Prostate gland (tissue), 2 donors: ENCODE results near the gene NUDT8. TPM values are rescaled to one million over a fixed set of nuclear protein-coding genes. Genes with fewer than 3 reads are reported as not detected.

Experiments used
- DNase-seq: peaks from one replicate; pipeline ENCODE4 v3.0.0-alpha.2; 2019; ENCODE audit warnings: low spot score
- H3K27ac ChIP-seq, 2 donors: fragments of 200-600 bp; sonication (generic); 2 replicates each; pipeline ENCODE4 v1.5.1; 2017 to 2019
- H3K27me3 ChIP-seq: fragments of 200-600 bp; sonication (generic); replicated peaks from 2 replicates; pipeline ENCODE4 v1.5.1; 2019; ENCODE audit not compliant: insufficient read depth
- H3K36me3 ChIP-seq, 2 donors: fragments of 200-600 bp; sonication (generic); 1 replicate in 1 of 2; 2 replicates in 1 of 2; pipeline versions ENCODE4 v1.5.1 to v1.8.1; 2017 to 2019
- H3K4me1 ChIP-seq: fragments of 200-600 bp; sonication (generic); replicated peaks from 2 replicates; pipeline ENCODE4 v1.5.1; 2019
- H3K4me3 ChIP-seq, 2 donors: fragments of 200-600 bp; sonication (generic); 2 replicates each; pipeline ENCODE4 v1.5.1; 2017 to 2019
- H3K9me3 ChIP-seq: fragments of 200-600 bp; sonication (generic); 2 replicates; pipeline ENCODE4 v1.5.1; 2017
- POLR2A ChIP-seq: fragments of 450-650 bp; IDR thresholded peaks from one replicate; pipeline ENCODE4 v1.6.1; 2016; ENCODE audit warnings: antibody characterized with exemption, mild to moderate bottlenecking
- POLR2AphosphoS5 ChIP-seq: sonication (generic); formaldehyde crosslinking; IDR thresholded peaks from one replicate; pipeline ENCODE4 v1.6.1; 2017; ENCODE audit warnings: antibody characterized with exemption
- WGBS: methylation state at CpG from one replicate; pipeline ENCODE4 v1.1.5; 2018; 5-methylcytosine and 5-hydroxymethylcytosine counted together
- intact Hi-C: fragments of 100-400 bp; cut with DNase I; formaldehyde crosslinking; loops from one replicate; pipeline ENCODE4 v1.14.2; 2022
- total RNA-seq, 2 donors: library from RNA; depleted of rRNA; stranded (reverse); fragments of >200 nt; gene quantifications; one replicate each; pipeline ENCODE4 v1.1.0, GENCODE V29; 2016
- TF ChIP-seq, protein P1 (sequence below), 4 experiments: fragments of 200-600 bp in 2 of 4; fragments of 450-650 bp in 2 of 4; sonication (generic) in 2 of 4; IDR thresholded peaks; 1 replicate in 3 of 4; 2 replicates in 1 of 4; pipeline ENCODE4 v1.5.1; 2016 to 2019; ENCODE audit warnings: antibody characterized with exemption in 4 of 4, mild to moderate bottlenecking in 2 of 4, moderate library complexity in 2 of 4

The NUDT8 gene, protein sequence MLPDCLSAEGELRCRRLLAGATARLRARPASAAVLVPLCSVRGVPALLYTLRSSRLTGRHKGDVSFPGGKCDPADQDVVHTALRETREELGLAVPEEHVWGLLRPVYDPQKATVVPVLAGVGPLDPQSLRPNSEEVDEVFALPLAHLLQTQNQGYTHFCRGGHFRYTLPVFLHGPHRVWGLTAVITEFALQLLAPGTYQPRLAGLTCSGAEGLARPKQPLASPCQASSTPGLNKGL
- 10 to 100 TPM in 1 of 2 donors, 1 to 10 TPM in 1; 7.2 to 29.2 TPM for total RNA-seq

DNA sequence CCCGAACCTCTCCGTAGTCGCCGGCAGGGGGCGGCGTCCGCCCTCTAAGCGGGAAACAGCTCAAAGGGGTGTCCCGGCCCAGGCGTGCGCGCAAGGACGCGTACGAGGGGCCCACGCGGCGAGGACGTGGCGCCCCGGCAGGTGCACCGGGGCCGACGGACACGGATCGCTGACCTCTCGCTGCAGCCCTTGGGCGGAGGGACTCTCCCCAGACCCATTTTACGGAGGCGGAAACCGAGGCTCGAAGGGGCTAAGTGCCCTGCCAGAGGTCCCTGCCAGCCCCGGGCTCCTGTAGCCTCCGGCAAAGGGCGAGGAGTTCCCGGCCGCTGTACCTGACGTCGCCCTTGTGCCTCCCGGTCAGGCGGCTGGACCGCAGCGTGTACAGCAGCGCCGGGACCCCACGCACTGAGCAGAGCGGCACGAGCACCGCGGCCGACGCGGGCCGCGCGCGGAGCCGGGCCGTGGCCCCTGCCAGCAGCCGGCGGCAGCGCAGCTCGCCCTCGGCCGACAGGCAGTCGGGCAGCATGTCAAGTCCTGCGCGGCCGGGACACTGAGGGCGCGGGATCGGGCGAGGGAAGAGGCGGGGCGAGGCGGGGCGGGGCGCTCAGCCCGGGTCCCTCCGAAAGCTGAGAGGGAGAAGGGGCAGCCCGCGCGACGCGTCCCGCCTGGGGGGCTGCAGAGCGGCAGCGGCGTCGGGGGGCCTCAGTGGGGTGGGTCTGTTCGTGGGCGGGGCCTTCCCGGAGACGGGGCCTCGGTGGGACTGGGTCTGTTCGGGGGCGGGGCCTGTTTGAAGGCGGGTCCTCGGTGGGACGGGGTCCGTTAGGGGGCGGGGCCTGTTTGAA lies at the start of gene NUDT8:
NUDT8 (minus strand) TSS at position 552 of the 842 bp plus-strand sequence; CDS start at position 526, 26 bp downstream.
- DNase-seq, result peak; percentile 70
- 2% methylated on average over 50 of the region's 102 CpGs for WGBS
- intact Hi-C loops, result loop anchor here (10.0 kb wide), 1 partner anchor 175 kb away; no protein-coding TSS in a partner anchor

DNA sequence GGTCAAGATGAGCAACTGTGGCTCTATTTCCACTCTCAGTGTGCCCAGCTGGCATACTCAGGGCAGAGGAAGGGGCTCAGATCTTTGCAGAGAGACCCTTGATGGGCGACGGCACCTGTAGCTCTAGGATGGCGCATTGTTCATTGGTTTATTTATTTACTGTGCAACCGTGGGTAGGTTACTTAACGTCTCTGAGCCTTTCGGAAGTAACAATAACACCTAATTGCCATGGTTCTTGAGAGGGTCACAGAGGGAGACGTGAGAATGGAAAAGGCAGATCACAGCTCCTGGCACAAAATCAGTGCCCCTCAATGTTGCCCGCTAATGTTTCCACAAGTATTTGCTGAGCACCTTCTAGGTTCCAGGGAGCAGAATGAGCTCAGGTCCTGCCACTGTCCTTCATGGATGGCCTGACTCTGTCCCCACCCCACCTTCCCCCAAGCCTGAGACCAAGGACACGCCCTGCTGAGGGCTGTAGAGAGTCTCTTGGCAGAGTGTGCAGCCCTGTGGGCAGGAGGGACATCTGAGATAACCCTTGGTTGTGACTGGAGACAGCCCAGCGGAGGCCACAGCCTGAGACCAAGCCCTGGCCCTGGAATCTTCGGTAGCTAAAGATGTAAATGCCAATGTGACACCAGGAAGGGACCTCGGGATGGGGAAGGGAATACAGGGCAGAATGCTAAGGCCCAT lies 45.5 kb upstream of the NUDT8 start:
- peak overlapping the region; percentile 52 to 69 for H3K27ac ChIP-seq
- H3K9me3 ChIP-seq, result no peaks in the 10 kb centered on the region
- H3K27me3 ChIP-seq, result no peaks in the 10 kb centered on the region
- no peak overlapping the region for H3K4me3 ChIP-seq
- H3K4me1 ChIP-seq, result peaks cover 12% of the 10 kb centered on the region
- no peaks in the 10 kb centered on the region for H3K36me3 ChIP-seq
- intact Hi-C loops, result no loop called here
- WGBS, result 83% methylated on average over 11 of the region's 12 CpGs
- no peak for DNase-seq
- TF ChIP-seq, protein P1, sequence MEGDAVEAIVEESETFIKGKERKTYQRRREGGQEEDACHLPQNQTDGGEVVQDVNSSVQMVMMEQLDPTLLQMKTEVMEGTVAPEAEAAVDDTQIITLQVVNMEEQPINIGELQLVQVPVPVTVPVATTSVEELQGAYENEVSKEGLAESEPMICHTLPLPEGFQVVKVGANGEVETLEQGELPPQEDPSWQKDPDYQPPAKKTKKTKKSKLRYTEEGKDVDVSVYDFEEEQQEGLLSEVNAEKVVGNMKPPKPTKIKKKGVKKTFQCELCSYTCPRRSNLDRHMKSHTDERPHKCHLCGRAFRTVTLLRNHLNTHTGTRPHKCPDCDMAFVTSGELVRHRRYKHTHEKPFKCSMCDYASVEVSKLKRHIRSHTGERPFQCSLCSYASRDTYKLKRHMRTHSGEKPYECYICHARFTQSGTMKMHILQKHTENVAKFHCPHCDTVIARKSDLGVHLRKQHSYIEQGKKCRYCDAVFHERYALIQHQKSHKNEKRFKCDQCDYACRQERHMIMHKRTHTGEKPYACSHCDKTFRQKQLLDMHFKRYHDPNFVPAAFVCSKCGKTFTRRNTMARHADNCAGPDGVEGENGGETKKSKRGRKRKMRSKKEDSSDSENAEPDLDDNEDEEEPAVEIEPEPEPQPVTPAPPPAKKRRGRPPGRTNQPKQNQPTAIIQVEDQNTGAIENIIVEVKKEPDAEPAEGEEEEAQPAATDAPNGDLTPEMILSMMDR (IDR thresholded peaks at IDR 0.05), result no peak
- TF ChIP-seq POLR2AphosphoS5 (no peak), POLR2A (no peak)

More for the DNA sequence above, at the start of gene NUDT8:
- TF ChIP-seq, protein P1 (IDR thresholded peaks at IDR 0.05), result peak; percentile 76 to 96 (median 90)
- peak; percentile 67 for TF ChIP-seq POLR2AphosphoS5
- TF ChIP-seq POLR2A, result peak; percentile 71
- no peaks in the 10 kb centered on the region for H3K27me3 ChIP-seq
- no peaks in the 10 kb centered on the region for H3K9me3 ChIP-seq
- no peaks in the 10 kb centered on the region for H3K36me3 ChIP-seq
- peaks cover 4% of the 10 kb centered on the region for H3K4me1 ChIP-seq
- H3K4me3 ChIP-seq, result peak within 1 kb of the TSS; percentile 56 to 58
- peak within 1 kb of the TSS; percentile 97 for H3K27ac ChIP-seq

DNA sequence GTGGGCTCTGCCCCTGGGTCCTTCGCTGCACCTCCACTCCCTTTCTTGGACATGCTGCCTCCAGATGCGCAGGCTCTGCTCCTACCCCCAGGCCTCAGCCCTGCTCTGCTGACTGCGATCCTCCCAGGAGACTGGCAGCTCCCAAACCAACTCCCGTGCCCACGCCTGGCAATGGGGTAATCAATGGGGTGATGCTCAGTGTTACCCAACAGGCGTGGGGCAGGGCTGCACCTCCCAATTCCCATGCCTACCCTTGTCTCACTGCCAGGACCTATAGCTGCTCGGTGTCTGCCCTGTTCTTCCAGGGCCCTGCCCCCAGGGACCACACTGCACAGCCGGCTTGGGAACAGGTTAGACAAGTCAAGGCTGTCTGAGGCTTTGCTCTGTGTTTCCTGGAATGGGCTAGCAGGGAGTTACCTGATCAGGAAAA lies 44.7 kb upstream of the NUDT8 start, which contains the start of gene ALDH3B2:
ALDH3B2 (minus strand) TSS at position 182 of the 430 bp plus-strand sequence. CDS start 7,688 bp downstream, outside the sequence.
- Histone ChIP-seq H3K9me3 (no peaks in the 10 kb centered on the region), H3K4me1 (peaks cover 12% of the 10 kb centered on the region), H3K36me3 (no peaks in the 10 kb centered on the region), H3K27ac (peak within 1 kb of the TSS; percentile 52 to 69), H3K4me3 (no peak within 1 kb of the TSS), H3K27me3 (no peaks in the 10 kb centered on the region)
- peak; percentile 85 for DNase-seq
- intact Hi-C loops, result no loop called here
- TF ChIP-seq POLR2AphosphoS5 (peak; percentile 93), POLR2A (no peak)
- TF ChIP-seq, protein P1 (IDR thresholded peaks at IDR 0.05), result no peak
- 46% methylated on average over 8 of the region's 8 CpGs for WGBS

DNA sequence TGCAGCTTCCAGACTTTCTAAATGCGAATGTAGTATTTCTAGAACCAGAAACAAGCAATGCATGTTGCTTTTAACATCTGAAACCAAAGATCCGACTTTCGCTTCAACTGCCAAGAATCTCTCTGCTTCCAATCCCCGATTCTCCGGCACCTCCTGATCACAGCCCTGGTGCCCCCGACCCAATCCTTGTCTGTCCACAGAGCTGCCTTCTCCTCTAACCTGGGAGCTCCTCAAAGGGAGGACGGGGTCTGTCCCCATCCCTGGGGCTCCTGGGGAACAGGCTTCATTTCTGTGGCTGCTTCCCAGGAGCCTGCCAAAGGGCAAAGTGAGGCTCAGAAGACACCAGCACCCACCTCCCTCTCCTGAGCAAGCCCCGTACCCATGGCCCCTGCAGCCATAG lies 44.2 kb upstream of the NUDT8 start:
- no peak for TF ChIP-seq POLR2A
- TF ChIP-seq, protein P1 (IDR thresholded peaks at IDR 0.05), result no peak
- TF ChIP-seq POLR2AphosphoS5, result no peak
- no peak for DNase-seq

More for the DNA sequence above, 44.2 kb upstream of the NUDT8 start:
- Histone ChIP-seq H3K36me3 (no peaks in the 10 kb centered on the region), H3K4me3 (no peak overlapping the region), H3K27ac (no peak overlapping the region), H3K27me3 (no peaks in the 10 kb centered on the region), H3K9me3 (no peaks in the 10 kb centered on the region), H3K4me1 (peaks cover 12% of the 10 kb centered on the region)
- intact Hi-C loops, result no loop called here
- 66% methylated on average over 8 of the region's 8 CpGs for WGBS
